ENCODE results near the gene PLEKHA1. TPM values are rescaled to one million over a fixed set of nuclear protein-coding genes. Genes with fewer than 3 reads are reported as not detected.

PLEKHA1 gene
- total and polyA plus RNA-seq, 2 experiments from 2014 or later = 25.8 to 36.6 TPM

- H3K4me3 Mint-ChIP-seq = no peak overlapping the region
- no peak overlapping the region for H3K4me2 ChIP-seq
- no peak overlapping the region for H3K27ac Mint-ChIP-seq
- H3K36me3 Mint-ChIP-seq (ENCODE audit: low read depth) = peaks cover 9% of the 10 kb centered on the region; the same call in 2 of the 3 replicates
- no peak overlapping the region for H3K4me3 ChIP-seq
- H4K20me1 ChIP-seq (replicated peaks; ENCODE audit: insufficient read depth) = no peaks in the 10 kb centered on the region; the same call in 1 of the 2 replicates
- peak; percentile 50; the same call in 2 of the 3 replicates for ATAC-seq
- no peaks in the 10 kb centered on the region for H3K4me1 ChIP-seq (ENCODE audit: insufficient read depth)
- no peaks in the 10 kb centered on the region for H3K36me3 ChIP-seq (ENCODE audit: insufficient read depth)
- no peak for DNase-seq (ENCODE audit: low spot score)
- peaks cover 2% of the 10 kb centered on the region; the same call in 2 of the 3 replicates for H3K4me1 Mint-ChIP-seq
- no peaks in the 10 kb centered on the region for H3K27me3 ChIP-seq (ENCODE audit: insufficient read depth)
- H3K27me3 Mint-ChIP-seq (ENCODE audit: insufficient read depth, low read depth, poor library complexity) = peaks cover 2% of the 10 kb centered on the region
- H3K79me2 ChIP-seq (replicated peaks; ENCODE audit: insufficient read depth) = no peaks in the 10 kb centered on the region
- TF ChIP-seq STAT1 (IDR thresholded peaks at IDR 0.05; ENCODE audit: unreplicated experiment) = no peak
- no peak for TF ChIP-seq NANOG (IDR thresholded peaks at IDR 0.05; ENCODE audit: borderline replicate concordance)
- TF ChIP-seq ZNF114 (CRISPR knock-in tag; IDR thresholded peaks at IDR 0.05) = no peak
- TF ChIP-seq JUNB (IDR thresholded peaks at IDR 0.05; ENCODE audit: unreplicated experiment) = no peak
- no peak for TF ChIP-seq EZH2phosphoT487 (IDR thresholded peaks at IDR 0.05; ENCODE audit: unreplicated experiment)
- no peak for TF ChIP-seq EZH2 (IDR thresholded peaks at IDR 0.05; ENCODE audit: low read depth, unreplicated experiment)
- TF ChIP-seq REST (IDR thresholded peaks at IDR 0.05; ENCODE audit: unreplicated experiment) = no peak
- TF ChIP-seq ZNF331 (CRISPR knock-in tag; IDR thresholded peaks at IDR 0.05; ENCODE audit: low read depth) = no peak
- TF ChIP-seq CTCF (conservative IDR thresholded peaks at IDR 0.05; ENCODE audit: low read depth in 2 of 2) = no peak
- TF ChIP-seq ZNF462 (CRISPR knock-in tag; IDR thresholded peaks at IDR 0.05) = no peak
- no peak for TF ChIP-seq CREB1 (CRISPR knock-in tag; IDR thresholded peaks at IDR 0.05; ENCODE audit: low read depth)
- no peak for TF ChIP-seq ETS1 (IDR thresholded peaks at IDR 0.05)
- no peak for TF ChIP-seq POLR2AphosphoS5 (IDR thresholded peaks at IDR 0.05; ENCODE audit: low read depth)
- no peaks in the 10 kb centered on the region for H3F3A ChIP-seq (replicated peaks; ENCODE audit: low read depth)
- no peaks in the 10 kb centered on the region for H3K9me3 Mint-ChIP-seq
- H3K27ac ChIP-seq (ENCODE audit: low read depth) = peak overlapping the region; percentile 34; the same call in 1 of the 2 replicates
- H2AFZ ChIP-seq = no peak overlapping the region
- no peaks in the 10 kb centered on the region for H3K9me2 ChIP-seq (ENCODE audit: insufficient read depth)
Observed at GRCh38 chr10:122426829-122427228, 52.3 kb downstream of the PLEKHA1 start.
